KMS-11 (cell line): ENCODE results near the gene SH3PXD2B.

Experiments used
- H2AFZ ChIP-seq: fragments of 200-600 bp; sonication (generic); 2 replicates; pipeline ENCODE4 v1.6.1; 2016; ENCODE audit warnings: antibody characterized with exemption, mixed run types, low read depth
- H3K27ac ChIP-seq: fragments of 200-600 bp; sonication (generic); 2 replicates; pipeline ENCODE4 v1.6.1; 2016; ENCODE audit warnings: mild to moderate bottlenecking, mixed run types
- H3K27me3 ChIP-seq: fragments of 200-600 bp; sonication (generic); 2 replicates; pipeline ENCODE4 v1.6.1; 2017; ENCODE audit warnings: mild to moderate bottlenecking, low read depth, mixed run types, moderate library complexity; ENCODE audit not compliant: insufficient read depth
- H3K36me3 ChIP-seq: fragments of 200-600 bp; sonication (generic); 2 replicates; pipeline ENCODE4 v1.6.1; 2017; ENCODE audit warnings: mild to moderate bottlenecking, mixed run types; ENCODE audit not compliant: insufficient read depth
- H3K4me1 ChIP-seq: fragments of 200-600 bp; sonication (generic); 2 replicates; pipeline ENCODE4 v1.6.1; 2016; ENCODE audit warnings: mild to moderate bottlenecking, low read depth, mixed run types; ENCODE audit not compliant: poor library complexity, severe bottlenecking
- H3K4me2 ChIP-seq: fragments of 200-600 bp; sonication (generic); 2 replicates; pipeline ENCODE4 v1.7.0; 2016; ENCODE audit warnings: mild to moderate bottlenecking, mixed run types
- H3K4me3 ChIP-seq: fragments of 200-600 bp; sonication (generic); IDR thresholded peaks from 2 replicates; pipeline ENCODE4 v1.6.1; 2017; ENCODE audit warnings: low read depth, low read length, mixed read lengths; ENCODE audit not compliant: insufficient read depth
- H3K79me2 ChIP-seq: fragments of 200-600 bp; sonication (generic); 2 replicates; pipeline ENCODE4 v1.6.1; 2016; ENCODE audit warnings: low read depth, mixed run types; ENCODE audit not compliant: insufficient read depth
- H3K9ac ChIP-seq: fragments of 200-600 bp; sonication (generic); 2 replicates; pipeline ENCODE4 v1.6.1; 2016; ENCODE audit warnings: mild to moderate bottlenecking, mixed run types
- H4K20me1 ChIP-seq: fragments of 200-600 bp; sonication (generic); 2 replicates; pipeline ENCODE4 v1.6.1; 2016; ENCODE audit warnings: mild to moderate bottlenecking, mixed run types; ENCODE audit not compliant: insufficient read depth
- CTCF ChIP-seq: fragments of 200-600 bp; sonication (generic); conservative IDR thresholded peaks from 2 replicates; pipeline ENCODE4 v1.6.1; 2017; ENCODE audit warnings: low read depth, mild to moderate bottlenecking, antibody characterized with exemption, low read length, moderate library complexity, mixed read lengths

Gene SH3PXD2B

GRCh38 chr5:172459783-172460165, 5.4 kb upstream of the SH3PXD2B start:
- no peak for TF ChIP-seq CTCF
- Histone ChIP-seq H3K4me3 (no peak overlapping the region), H3K36me3 (no peaks in the 10 kb centered on the region), H3K27me3 (no peaks in the 10 kb centered on the region), H2AFZ (no peak overlapping the region), H4K20me1 (no peaks in the 10 kb centered on the region), H3K27ac (no peak overlapping the region), H3K4me2 (no peak overlapping the region), H3K4me1 (no peaks in the 10 kb centered on the region), H3K79me2 (no peaks in the 10 kb centered on the region), H3K9ac (no peak overlapping the region)

GRCh38 chr5:172458976-172459782, 4.9 kb upstream of the SH3PXD2B start:
- no peaks in the 10 kb centered on the region for H3K36me3 ChIP-seq
- H3K79me2 ChIP-seq, result no peaks in the 10 kb centered on the region
- no peak for TF ChIP-seq CTCF
- no peak overlapping the region for H2AFZ ChIP-seq
- H3K4me1 ChIP-seq, result no peaks in the 10 kb centered on the region
- H3K9ac ChIP-seq, result no peak overlapping the region
- no peak overlapping the region for H3K4me2 ChIP-seq
- no peak overlapping the region for H3K4me3 ChIP-seq
- no peaks in the 10 kb centered on the region for H3K27me3 ChIP-seq
- no peak overlapping the region for H3K27ac ChIP-seq
- H4K20me1 ChIP-seq, result no peaks in the 10 kb centered on the region

- H3K27me3 ChIP-seq, result no peaks in the 10 kb centered on the region
- H3K9ac ChIP-seq, result no peak overlapping the region
- no peaks in the 10 kb centered on the region for H3K4me1 ChIP-seq
- H3K79me2 ChIP-seq, result no peaks in the 10 kb centered on the region
- no peak overlapping the region for H3K4me2 ChIP-seq
- no peaks in the 10 kb centered on the region for H3K36me3 ChIP-seq
- H3K27ac ChIP-seq, result no peak overlapping the region
- no peak overlapping the region for H3K4me3 ChIP-seq
- no peaks in the 10 kb centered on the region for H4K20me1 ChIP-seq
- TF ChIP-seq CTCF, result no peak
- no peak overlapping the region for H2AFZ ChIP-seq
Observed at GRCh38 chr5:172456076-172456722, 1.9 kb upstream of the SH3PXD2B start.

GRCh38 chr5:172455511-172456061, 1.3 kb upstream of the SH3PXD2B start:
- no peak overlapping the region for H3K27ac ChIP-seq
- no peaks in the 10 kb centered on the region for H3K79me2 ChIP-seq
- H3K4me2 ChIP-seq, result no peak overlapping the region
- no peak for TF ChIP-seq CTCF
- no peaks in the 10 kb centered on the region for H3K36me3 ChIP-seq
- H3K27me3 ChIP-seq, result no peaks in the 10 kb centered on the region
- no peak overlapping the region for H2AFZ ChIP-seq
- no peaks in the 10 kb centered on the region for H3K4me1 ChIP-seq
- no peak overlapping the region for H3K4me3 ChIP-seq
- H4K20me1 ChIP-seq, result no peaks in the 10 kb centered on the region
- no peak overlapping the region for H3K9ac ChIP-seq
